ENCODE results near the gene ITPA.
A peak's percentile ranks its signal among the peaks of the same experiment; 100 is the strongest.

The ITPA gene

GRCh38 chr20:3175270-3175669 is 34.0 kb upstream of the ITPA start:
- peaks cover 8% of the 10 kb centered on the region for H4K20me1 ChIP-seq (ENCODE audit: insufficient read depth, low read length)
- H3K4me3 ChIP-seq (ENCODE audit: low read depth in 1 of 2, low read length in 2 of 2): no peak overlapping the region
- H3K9me3 ChIP-seq (ENCODE audit: insufficient read depth, low read length, severe bottlenecking): no peaks in the 10 kb centered on the region
- ATAC-seq (ENCODE audit: insufficient read depth, low read depth): no peak
- H3K27me3 ChIP-seq (ENCODE audit: insufficient read depth, low read length, poor library complexity): peaks cover 13% of the 10 kb centered on the region
- H3K27ac ChIP-seq (ENCODE audit: low read length): no peak overlapping the region
- 0 out of 2 replicates have a peak overlapping the region, but pooled peaks have one; percentile 3 for H3K4me2 ChIP-seq (ENCODE audit: insufficient read depth, low read length)
- TF ChIP-seq CTCF (IDR thresholded peaks at IDR 0.05; ENCODE audit: borderline replicate concordance, extremely low read depth, low read length, poor library complexity, severe bottlenecking) (no peak), EZH2 (IDR thresholded peaks at IDR 0.05; ENCODE audit: borderline replicate concordance, low read depth, low read length, severe bottlenecking) (no peak)
- H3K4me1 ChIP-seq (ENCODE audit: insufficient read depth, low read length): peaks cover 18% of the 10 kb centered on the region
- no peak for DNase-seq
- no peak overlapping the region for H2AFZ ChIP-seq (ENCODE audit: low read depth, low read length)
- no peaks in the 10 kb centered on the region for H3K79me2 ChIP-seq (ENCODE audit: insufficient read depth, low read length)
- H3K36me3 ChIP-seq (ENCODE audit: insufficient read depth, low read length): no peaks in the 10 kb centered on the region
- H3K9ac ChIP-seq (ENCODE audit: low read depth, low read length): no peak overlapping the region

GRCh38 chr20:3177746-3178485 is 31.4 kb upstream of the ITPA start:
- Histone ChIP-seq H3K79me2 (ENCODE audit: insufficient read depth, low read length) (no peaks in the 10 kb centered on the region), H3K36me3 (ENCODE audit: insufficient read depth, low read length) (no peaks in the 10 kb centered on the region), H3K27ac (ENCODE audit: low read length) (no peak overlapping the region), H3K9ac (ENCODE audit: low read depth, low read length) (no peak overlapping the region), H3K4me3 (ENCODE audit: low read depth in 1 of 2, low read length in 2 of 2) (no peak overlapping the region), H3K4me2 (ENCODE audit: insufficient read depth, low read length) (no peak overlapping the region), H2AFZ (ENCODE audit: low read depth, low read length) (no peak overlapping the region), H3K4me1 (ENCODE audit: insufficient read depth, low read length) (peaks cover 13% of the 10 kb centered on the region), H3K27me3 (ENCODE audit: insufficient read depth, low read length, poor library complexity) (peaks cover 7% of the 10 kb centered on the region), H3K9me3 (ENCODE audit: insufficient read depth, low read length, severe bottlenecking) (no peaks in the 10 kb centered on the region), H4K20me1 (ENCODE audit: insufficient read depth, low read length) (no peaks in the 10 kb centered on the region)
- DNase-seq (no peak), ATAC-seq (ENCODE audit: insufficient read depth, low read depth) (no peak)
- TF ChIP-seq EZH2 (IDR thresholded peaks at IDR 0.05; ENCODE audit: borderline replicate concordance, low read depth, low read length, severe bottlenecking): no peak
- no peak for TF ChIP-seq CTCF (IDR thresholded peaks at IDR 0.05; ENCODE audit: borderline replicate concordance, extremely low read depth, low read length, poor library complexity, severe bottlenecking)

GRCh38 chr20:3180319-3180718 is 29.0 kb upstream of the ITPA start:
- Histone ChIP-seq H3K4me3 (ENCODE audit: low read depth in 1 of 2, low read length in 2 of 2) (no peak overlapping the region), H3K9me3 (ENCODE audit: insufficient read depth, low read length, severe bottlenecking) (no peaks in the 10 kb centered on the region), H3K27ac (ENCODE audit: low read length) (no peak overlapping the region), H2AFZ (ENCODE audit: low read depth, low read length) (no peak overlapping the region), H3K79me2 (ENCODE audit: insufficient read depth, low read length) (no peaks in the 10 kb centered on the region), H3K4me2 (ENCODE audit: insufficient read depth, low read length) (no peak overlapping the region), H3K36me3 (ENCODE audit: insufficient read depth, low read length) (no peaks in the 10 kb centered on the region), H3K9ac (ENCODE audit: low read depth, low read length) (no peak overlapping the region), H3K4me1 (ENCODE audit: insufficient read depth, low read length) (no peaks in the 10 kb centered on the region), H3K27me3 (ENCODE audit: insufficient read depth, low read length, poor library complexity) (no peaks in the 10 kb centered on the region), H4K20me1 (ENCODE audit: insufficient read depth, low read length) (no peaks in the 10 kb centered on the region)
- no peak for ATAC-seq (ENCODE audit: insufficient read depth, low read depth)
- TF ChIP-seq EZH2 (IDR thresholded peaks at IDR 0.05; ENCODE audit: borderline replicate concordance, low read depth, low read length, severe bottlenecking) (no peak), CTCF (IDR thresholded peaks at IDR 0.05; ENCODE audit: borderline replicate concordance, extremely low read depth, low read length, poor library complexity, severe bottlenecking) (no peak)
- no peak for DNase-seq
